ENCODE results near the gene MMP20. TPM values are rescaled to one million over a fixed set of nuclear protein-coding genes. Genes with fewer than 3 reads are reported as not detected.

The MMP20 gene
- total and polyA plus RNA-seq, 2 experiments from 2014 or later: not detected

DNA sequence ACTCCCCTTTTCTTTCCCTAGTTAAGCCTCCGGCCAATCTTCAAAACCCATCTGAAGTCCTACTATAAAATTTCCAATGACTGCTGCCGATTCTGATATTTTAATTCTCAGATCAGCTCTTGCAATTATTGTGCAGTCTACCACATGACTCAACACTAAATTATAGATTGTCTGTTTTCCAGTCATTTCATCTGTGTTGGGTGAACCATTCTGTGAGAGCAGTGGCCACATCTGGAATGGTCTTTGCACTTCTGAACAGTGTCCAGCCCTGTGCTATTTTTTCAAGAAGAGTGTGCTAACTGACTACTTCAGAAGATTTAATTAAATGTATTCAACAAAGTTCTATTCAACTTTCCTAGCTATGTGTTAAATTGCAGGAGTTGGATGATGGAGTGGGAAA, 47.4 kb downstream of the MMP20 start (continued):
- TF ChIP-seq, protein P1, sequence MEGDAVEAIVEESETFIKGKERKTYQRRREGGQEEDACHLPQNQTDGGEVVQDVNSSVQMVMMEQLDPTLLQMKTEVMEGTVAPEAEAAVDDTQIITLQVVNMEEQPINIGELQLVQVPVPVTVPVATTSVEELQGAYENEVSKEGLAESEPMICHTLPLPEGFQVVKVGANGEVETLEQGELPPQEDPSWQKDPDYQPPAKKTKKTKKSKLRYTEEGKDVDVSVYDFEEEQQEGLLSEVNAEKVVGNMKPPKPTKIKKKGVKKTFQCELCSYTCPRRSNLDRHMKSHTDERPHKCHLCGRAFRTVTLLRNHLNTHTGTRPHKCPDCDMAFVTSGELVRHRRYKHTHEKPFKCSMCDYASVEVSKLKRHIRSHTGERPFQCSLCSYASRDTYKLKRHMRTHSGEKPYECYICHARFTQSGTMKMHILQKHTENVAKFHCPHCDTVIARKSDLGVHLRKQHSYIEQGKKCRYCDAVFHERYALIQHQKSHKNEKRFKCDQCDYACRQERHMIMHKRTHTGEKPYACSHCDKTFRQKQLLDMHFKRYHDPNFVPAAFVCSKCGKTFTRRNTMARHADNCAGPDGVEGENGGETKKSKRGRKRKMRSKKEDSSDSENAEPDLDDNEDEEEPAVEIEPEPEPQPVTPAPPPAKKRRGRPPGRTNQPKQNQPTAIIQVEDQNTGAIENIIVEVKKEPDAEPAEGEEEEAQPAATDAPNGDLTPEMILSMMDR (conservative IDR thresholded peaks at IDR 0.05; ENCODE audit: low read depth in 2 of 2): no peak
- no peak for TF ChIP-seq CREB1 (CRISPR knock-in tag; IDR thresholded peaks at IDR 0.05; ENCODE audit: low read depth)
- no peak for TF ChIP-seq EZH2 (IDR thresholded peaks at IDR 0.05; ENCODE audit: low read depth, unreplicated experiment)
- TF ChIP-seq ZNF114 (CRISPR knock-in tag; IDR thresholded peaks at IDR 0.05): no peak
- no peak for TF ChIP-seq POLR2AphosphoS5 (IDR thresholded peaks at IDR 0.05; ENCODE audit: low read depth)

GRCh38 chr11:102577182-102577581, 48.0 kb downstream of the MMP20 start:
- Mint-ChIP-seq H3K27ac (no peak overlapping the region; the same call in 1 of the 2 replicates), H3K27me3 (ENCODE audit: insufficient read depth, low read depth, poor library complexity) (no peaks in the 10 kb centered on the region), H3K36me3 (ENCODE audit: low read depth) (no peaks in the 10 kb centered on the region), H3K9me3 (no peaks in the 10 kb centered on the region), H3K4me1 (no peaks in the 10 kb centered on the region), H3K4me3 (no peak overlapping the region)
- no peak overlapping the region for H3K4me2 ChIP-seq
- H2AFZ ChIP-seq: no peak overlapping the region
- H3K27me3 ChIP-seq (ENCODE audit: insufficient read depth): no peaks in the 10 kb centered on the region
- no peaks in the 10 kb centered on the region for H3K79me2 ChIP-seq (replicated peaks; ENCODE audit: insufficient read depth)
- H3K9me2 ChIP-seq (ENCODE audit: insufficient read depth): peaks cover 5% of the 10 kb centered on the region; the same call in 1 of the 2 replicates
- H4K20me1 ChIP-seq (replicated peaks; ENCODE audit: insufficient read depth): no peaks in the 10 kb centered on the region
- H3K4me1 ChIP-seq (ENCODE audit: insufficient read depth): no peaks in the 10 kb centered on the region
- DNase-seq (ENCODE audit: low spot score): no peak
- TF ChIP-seq EZH2 (IDR thresholded peaks at IDR 0.05; ENCODE audit: low read depth, unreplicated experiment) (no peak), EZH2phosphoT487 (IDR thresholded peaks at IDR 0.05; ENCODE audit: unreplicated experiment) (no peak), ZNF114 (CRISPR knock-in tag; IDR thresholded peaks at IDR 0.05) (no peak), JUNB (IDR thresholded peaks at IDR 0.05; ENCODE audit: unreplicated experiment) (no peak), REST (IDR thresholded peaks at IDR 0.05; ENCODE audit: unreplicated experiment) (no peak), ZNF331 (CRISPR knock-in tag; IDR thresholded peaks at IDR 0.05; ENCODE audit: low read depth) (no peak)
- no peaks in the 10 kb centered on the region for H3K36me3 ChIP-seq (ENCODE audit: insufficient read depth)
- no peaks in the 10 kb centered on the region for H3F3A ChIP-seq (replicated peaks; ENCODE audit: low read depth)
- no peak for ATAC-seq
- H3K4me3 ChIP-seq: no peak overlapping the region
- no peak overlapping the region for H3K27ac ChIP-seq (ENCODE audit: low read depth)
